Epithelial cell of proximal tubule (primary cell): Measurements from ENCODE around the gene DBNDD2. TPM values are rescaled to one million over a fixed set of nuclear protein-coding genes. Genes with fewer than 3 reads are reported as not detected.

Experiments used
- DNase-seq: peaks from one replicate; pipeline ENCODE4 v3.0.0-alpha.2; 2011; ENCODE audit warnings: low read depth
- H3K4me3 ChIP-seq: 2 replicates; pipeline ENCODE4 v1.5.1; 2011; ENCODE audit warnings: low read depth, mild to moderate bottlenecking, low read length
- total RNA-seq: library from RNA; depleted of rRNA; stranded (reverse); fragments of >200 nt; gene quantifications from 2 replicates; pipeline ENCODE4 v1.2.3, GENCODE V29; 2015
- TF ChIP-seq, protein P1 (sequence below): conservative IDR thresholded peaks from 2 replicates; pipeline ENCODE4 v1.5.1; 2012; ENCODE audit warnings: low read depth, mild to moderate bottlenecking, low read length

The DBNDD2 gene
- total RNA-seq, 1 donor from 2014 or later = 49.6 TPM

- DNase-seq = no peak
- no peak within 1 kb of the TSS for H3K4me3 ChIP-seq
- TF ChIP-seq, protein P1, sequence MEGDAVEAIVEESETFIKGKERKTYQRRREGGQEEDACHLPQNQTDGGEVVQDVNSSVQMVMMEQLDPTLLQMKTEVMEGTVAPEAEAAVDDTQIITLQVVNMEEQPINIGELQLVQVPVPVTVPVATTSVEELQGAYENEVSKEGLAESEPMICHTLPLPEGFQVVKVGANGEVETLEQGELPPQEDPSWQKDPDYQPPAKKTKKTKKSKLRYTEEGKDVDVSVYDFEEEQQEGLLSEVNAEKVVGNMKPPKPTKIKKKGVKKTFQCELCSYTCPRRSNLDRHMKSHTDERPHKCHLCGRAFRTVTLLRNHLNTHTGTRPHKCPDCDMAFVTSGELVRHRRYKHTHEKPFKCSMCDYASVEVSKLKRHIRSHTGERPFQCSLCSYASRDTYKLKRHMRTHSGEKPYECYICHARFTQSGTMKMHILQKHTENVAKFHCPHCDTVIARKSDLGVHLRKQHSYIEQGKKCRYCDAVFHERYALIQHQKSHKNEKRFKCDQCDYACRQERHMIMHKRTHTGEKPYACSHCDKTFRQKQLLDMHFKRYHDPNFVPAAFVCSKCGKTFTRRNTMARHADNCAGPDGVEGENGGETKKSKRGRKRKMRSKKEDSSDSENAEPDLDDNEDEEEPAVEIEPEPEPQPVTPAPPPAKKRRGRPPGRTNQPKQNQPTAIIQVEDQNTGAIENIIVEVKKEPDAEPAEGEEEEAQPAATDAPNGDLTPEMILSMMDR = no peak
Measured at GRCh38 chr20:45378191-45378590, 29.9 kb upstream of the DBNDD2 start, which contains the start of gene TP53TG5. TP53TG5 (minus strand) TSS chr20:45378325; CDS start chr20:45378236, 89 bp downstream.

DNA sequence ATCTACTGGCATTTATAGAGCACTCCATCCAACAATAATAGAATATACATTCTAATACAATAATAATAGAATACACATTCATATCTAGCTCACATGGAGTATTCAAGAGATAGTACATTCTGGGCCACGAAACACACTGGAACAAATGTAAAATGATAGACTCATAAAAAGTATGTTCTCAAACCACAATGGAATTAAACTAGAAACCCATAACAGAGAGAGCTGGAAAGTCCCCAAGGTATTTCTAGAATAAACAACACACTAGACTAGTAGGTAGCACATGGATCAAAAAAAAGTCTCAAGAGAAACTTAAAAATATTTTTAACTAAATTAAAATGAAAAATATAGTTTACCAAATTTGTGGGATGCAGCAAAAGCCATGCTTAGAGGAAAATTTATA, 20.8 kb upstream of the DBNDD2 start:
- TF ChIP-seq, protein P1 = no peak
- no peak overlapping the region for H3K4me3 ChIP-seq
- DNase-seq = no peak

GRCh38 chr20:45390931-45391330, 17.2 kb upstream of the DBNDD2 start:
- H3K4me3 ChIP-seq = no peak overlapping the region
- no peak for DNase-seq
- TF ChIP-seq, protein P1 = no peak

DNA sequence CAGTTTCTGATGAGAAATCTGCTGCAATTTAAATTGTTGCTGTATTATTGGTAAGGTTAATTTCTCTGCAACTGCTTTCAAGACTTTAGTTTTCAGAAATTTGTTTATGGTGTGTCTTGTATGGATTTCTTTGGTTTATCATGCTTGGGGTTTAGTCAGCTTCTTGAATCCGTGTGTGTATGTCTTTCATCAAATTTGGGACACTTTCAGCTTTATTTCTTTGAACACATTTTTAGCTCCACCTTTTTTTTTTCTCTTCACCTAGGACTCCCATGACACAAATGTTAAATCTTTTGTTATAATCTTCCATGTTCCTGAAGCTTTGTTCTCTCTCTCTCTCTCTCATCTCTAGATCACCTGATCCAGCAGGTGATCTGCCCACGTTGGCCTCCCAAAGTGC, 16.5 kb upstream of the DBNDD2 start:
- no peak overlapping the region for H3K4me3 ChIP-seq
- DNase-seq = no peak
- TF ChIP-seq, protein P1 = no peak

- no peak overlapping the region for H3K4me3 ChIP-seq
- TF ChIP-seq, protein P1 = peak; percentile 34
- DNase-seq = no peak
Measured at GRCh38 chr20:45392733-45393132, 15.4 kb upstream of the DBNDD2 start.

GRCh38 chr20:45394221-45395113, 13.6 kb upstream of the DBNDD2 start:
- TF ChIP-seq, protein P1 = no peak
- no peak for DNase-seq

DNA sequence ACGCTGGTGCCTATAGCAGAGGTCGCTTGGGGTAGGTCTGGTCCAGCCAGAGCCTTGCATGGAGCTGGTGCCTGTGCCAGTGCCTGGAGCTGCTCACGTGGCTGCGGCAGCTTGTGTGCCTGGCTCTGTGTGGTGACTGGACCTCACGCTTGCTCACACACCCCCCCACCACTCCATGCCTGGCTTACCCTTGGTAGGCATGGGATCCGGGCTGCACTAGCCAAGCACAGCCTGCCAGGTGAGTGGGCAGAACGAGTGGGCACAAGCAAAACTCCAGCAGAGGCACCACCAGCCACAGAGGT, 13.0 kb upstream of the DBNDD2 start:
- TF ChIP-seq, protein P1 = no peak
- no peak for DNase-seq
- H3K4me3 ChIP-seq = no peak overlapping the region

More at GRCh38 chr20:45394221-45395113, 13.6 kb upstream of the DBNDD2 start:
- no peak overlapping the region for H3K4me3 ChIP-seq
